Ramos (cell line): ENCODE results near the gene AGA.

ENCODE experiments used
- in situ Hi-C: fragments of 300-500 bp; cut with MboI; formaldehyde crosslinking; loops from one replicate; pipeline ENCODE4 v1.14.3; 2022; ENCODE audit warnings: low sequenced_read_pairs; ENCODE audit not compliant: unreplicated experiment

The AGA gene

GRCh38 chr4:177448850-177449249 lies 6.6 kb upstream of the AGA start:
- in situ Hi-C loops = no loop called here

DNA sequence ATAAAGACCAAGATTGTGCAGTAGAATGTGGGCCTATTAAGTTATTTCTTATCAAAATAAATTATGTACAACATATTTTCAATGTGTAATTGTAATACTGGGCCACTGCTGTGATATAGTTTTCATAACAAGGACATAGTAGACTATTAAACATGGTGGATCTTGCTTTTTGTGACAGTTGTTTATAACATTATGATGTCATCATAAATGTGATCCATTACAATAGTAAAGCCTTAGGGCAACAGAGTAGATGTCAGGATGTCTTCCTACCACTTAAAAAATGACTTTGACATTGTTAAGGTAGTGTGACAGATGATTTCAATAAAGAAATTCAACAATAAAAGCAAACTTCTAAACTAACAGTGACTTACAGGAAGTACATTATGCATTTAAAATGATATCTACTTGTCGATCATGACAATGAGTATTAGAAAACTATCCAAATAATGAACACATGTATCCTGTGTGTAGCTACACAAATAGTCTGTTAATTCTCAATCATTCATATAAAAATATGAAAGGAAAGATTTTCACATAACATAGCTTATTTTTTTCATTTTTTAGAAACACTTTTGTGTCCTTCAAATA lies 5.3 kb upstream of the AGA start:
- in situ Hi-C loops = no loop called here

- in situ Hi-C loops = no loop called here
Observed at GRCh38 chr4:177446586-177446985, 4.3 kb upstream of the AGA start.

- in situ Hi-C loops = no loop called here
Observed at GRCh38 chr4:177444911-177445736, 2.9 kb upstream of the AGA start.

GRCh38 chr4:177441061-177441802 lies 1.0 kb downstream of the AGA start:
- in situ Hi-C loops = no loop called here

- in situ Hi-C loops = no loop called here
Observed at GRCh38 chr4:177436456-177436855, 5.8 kb downstream of the AGA start.

- in situ Hi-C loops = no loop called here
Observed at GRCh38 chr4:177434667-177435066, 7.6 kb downstream of the AGA start.

- in situ Hi-C loops = no loop called here
Observed at GRCh38 chr4:177427192-177427591, 15.0 kb downstream of the AGA start.

GRCh38 chr4:177419434-177419833 lies 22.8 kb downstream of the AGA start:
- in situ Hi-C loops = no loop called here

GRCh38 chr4:177413656-177414055 lies 28.6 kb downstream of the AGA start:
- in situ Hi-C loops = no loop called here

DNA sequence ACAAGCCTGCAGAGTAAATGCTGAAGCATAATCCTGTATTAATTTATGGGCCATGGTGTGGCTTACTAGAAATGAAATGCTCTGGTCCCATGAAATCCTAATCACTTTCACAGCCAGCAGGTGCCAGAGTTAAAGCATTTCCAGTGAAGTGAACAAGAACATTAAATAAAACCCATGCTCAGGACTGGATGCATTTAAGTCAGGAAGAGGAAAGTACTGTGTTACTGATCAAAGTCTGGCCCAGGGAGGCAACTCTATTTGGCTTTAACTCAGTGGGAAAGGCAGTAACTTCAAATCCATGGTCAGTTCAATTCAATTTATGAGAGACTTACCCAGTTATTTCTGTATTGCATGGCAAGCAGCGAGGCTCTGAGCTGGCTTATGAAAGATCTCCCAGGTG lies 29.2 kb downstream of the AGA start:
- in situ Hi-C loops = no loop called here

- in situ Hi-C loops = no loop called here
Observed at GRCh38 chr4:177411996-177412395, 30.2 kb downstream of the AGA start.

GRCh38 chr4:177410566-177410965 lies 31.7 kb downstream of the AGA start:
- in situ Hi-C loops = no loop called here

- in situ Hi-C loops = no loop called here
Observed at GRCh38 chr4:177408023-177408422, 34.2 kb downstream of the AGA start.

DNA sequence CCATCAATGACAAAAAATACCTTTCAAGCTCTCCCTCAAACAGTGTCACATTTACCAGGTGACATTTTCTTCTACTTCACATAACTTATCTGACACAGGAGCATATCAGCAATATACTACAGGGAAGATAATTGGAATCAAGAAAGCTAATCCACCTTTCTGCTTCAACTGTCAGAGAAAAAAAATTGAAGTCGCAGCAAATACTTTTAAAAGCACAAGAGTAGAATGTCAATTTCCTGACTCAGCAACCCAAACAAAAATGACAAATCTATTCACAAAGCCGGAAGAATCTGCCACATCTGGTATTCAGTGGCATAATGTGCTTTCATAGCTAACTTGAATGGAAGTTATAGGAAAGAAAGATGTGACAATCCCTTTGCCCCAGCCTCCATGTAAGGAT lies 36.7 kb downstream of the AGA start:
- in situ Hi-C loops = no loop called here

GRCh38 chr4:177404986-177405385 lies 37.3 kb downstream of the AGA start:
- in situ Hi-C loops = no loop called here

DNA sequence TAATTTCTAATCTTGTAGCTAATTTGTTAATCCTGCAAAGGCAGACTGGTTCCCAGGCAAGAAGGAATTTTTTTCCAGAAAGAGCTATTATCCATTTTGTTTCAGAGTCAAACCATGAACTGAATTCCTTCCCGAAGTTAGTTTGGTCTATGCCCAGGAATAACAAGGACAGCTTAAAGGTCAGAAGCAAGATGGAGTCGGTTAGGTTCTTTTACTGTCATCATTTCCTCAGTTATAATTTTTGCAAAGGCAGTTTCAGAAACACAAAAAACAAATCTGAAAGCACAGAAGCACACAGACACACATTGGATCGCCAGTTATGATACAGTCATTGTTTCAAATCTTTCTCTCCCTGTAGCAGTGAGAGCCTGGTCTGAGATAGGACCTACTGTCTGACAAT lies 37.9 kb downstream of the AGA start:
- in situ Hi-C loops = no loop called here

DNA sequence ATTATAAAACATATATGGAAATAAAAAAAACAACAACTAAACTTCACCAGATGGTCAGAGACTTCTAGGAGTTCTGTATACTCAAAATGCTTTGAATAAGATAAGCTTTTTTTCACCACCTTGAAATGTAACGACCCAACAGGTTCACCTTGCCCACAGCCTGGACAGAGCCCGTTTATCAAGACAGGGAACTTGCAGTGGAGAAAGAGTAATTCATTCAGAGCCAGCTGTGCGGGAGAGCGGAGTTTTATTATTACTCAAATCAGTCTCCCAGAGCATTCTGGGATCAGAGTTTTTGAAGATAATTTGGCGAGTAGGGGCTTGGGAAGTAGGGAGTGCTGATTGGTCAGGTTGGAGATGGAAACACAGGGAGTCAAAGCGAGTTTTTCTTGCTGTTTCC lies 38.5 kb downstream of the AGA start:
- in situ Hi-C loops = no loop called here

- in situ Hi-C loops = no loop called here
Observed at GRCh38 chr4:177401658-177402273, 40.5 kb downstream of the AGA start.

GRCh38 chr4:177400030-177400429 lies 42.2 kb downstream of the AGA start:
- in situ Hi-C loops = no loop called here

DNA sequence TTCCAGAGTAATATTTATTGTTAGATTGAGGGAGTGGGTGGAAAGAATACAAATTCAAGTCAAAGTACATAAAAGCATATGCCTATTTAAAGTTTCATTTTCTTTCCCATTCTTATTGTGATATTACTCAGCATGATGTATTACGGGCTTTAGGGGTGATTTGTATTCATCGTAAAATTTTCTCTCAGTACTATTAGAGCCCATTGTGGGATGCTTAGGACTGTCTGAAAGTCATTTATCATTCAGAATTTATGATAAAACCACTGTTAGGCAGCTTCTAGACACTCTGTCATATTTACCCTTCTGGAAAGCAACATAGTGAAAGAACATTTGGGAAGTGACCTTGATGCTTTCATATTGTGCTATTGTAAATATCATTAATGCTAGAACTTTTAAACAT lies 45.9 kb downstream of the AGA start:
- in situ Hi-C loops = no loop called here
